ENCODE data around the gene SCAANT1. TPM values are rescaled to one million over a fixed set of nuclear protein-coding genes. Genes with fewer than 3 reads are reported as not detected.

Gene SCAANT1
- total RNA-seq, 1 donor from 2014 or later = not detected

- no peak overlapping the region for H3K4me3 ChIP-seq (ENCODE audit: low read length in 3 of 3)
- peaks cover 0 to 7% (median 3%) of the 10 kb centered on the region in 3 donors for H3K4me1 ChIP-seq (ENCODE audit: control insufficient read depth in 3 of 3, insufficient read depth in 3 of 3, low read length in 3 of 3)
- H3K27ac ChIP-seq (ENCODE audit: low read depth, low read length) = no peak overlapping the region
- no peaks in the 10 kb centered on the region for H3K9me3 ChIP-seq (ENCODE audit: control insufficient read depth in 3 of 3, low read length in 3 of 3)
- H3K9ac ChIP-seq (ENCODE audit: low read depth in 1 of 3, low read length in 3 of 3) = no peak overlapping the region
- H3K27me3 ChIP-seq (ENCODE audit: control insufficient read depth in 3 of 3, insufficient read depth in 3 of 3, low read length in 3 of 3) = no peaks in the 10 kb centered on the region
- no peaks in the 10 kb centered on the region for H3K36me3 ChIP-seq (ENCODE audit: control insufficient read depth in 3 of 3, insufficient read depth in 3 of 3, low read length in 3 of 3)
Measured at GRCh38 chr3:63878394-63879060, 33.7 kb downstream of the SCAANT1 start.

- Histone ChIP-seq H3K27ac (ENCODE audit: low read depth, low read length) (no peak overlapping the region), H3K27me3 (ENCODE audit: control insufficient read depth in 3 of 3, insufficient read depth in 3 of 3, low read length in 3 of 3) (no peaks in the 10 kb centered on the region), H3K9me3 (ENCODE audit: control insufficient read depth in 3 of 3, low read length in 3 of 3) (no peaks in the 10 kb centered on the region), H3K4me3 (ENCODE audit: low read length in 3 of 3) (no peak overlapping the region), H3K36me3 (ENCODE audit: control insufficient read depth in 3 of 3, insufficient read depth in 3 of 3, low read length in 3 of 3) (no peaks in the 10 kb centered on the region), H3K4me1 (ENCODE audit: control insufficient read depth in 3 of 3, insufficient read depth in 3 of 3, low read length in 3 of 3) (peaks cover 0 to 7% (median 3%) of the 10 kb centered on the region in 3 donors), H3K9ac (ENCODE audit: low read depth in 1 of 3, low read length in 3 of 3) (no peak overlapping the region)
Measured at GRCh38 chr3:63877737-63878393, 34.3 kb downstream of the SCAANT1 start.

GRCh38 chr3:63876260-63876659 lies 35.9 kb downstream of the SCAANT1 start:
- no peaks in the 10 kb centered on the region for H3K9me3 ChIP-seq (ENCODE audit: control insufficient read depth in 3 of 3, low read length in 3 of 3)
- no peak overlapping the region for H3K27ac ChIP-seq (ENCODE audit: low read depth, low read length)
- H3K27me3 ChIP-seq (ENCODE audit: control insufficient read depth in 3 of 3, insufficient read depth in 3 of 3, low read length in 3 of 3) = no peaks in the 10 kb centered on the region
- peaks cover 0 to 7% (median 3%) of the 10 kb centered on the region in 3 donors for H3K4me1 ChIP-seq (ENCODE audit: control insufficient read depth in 3 of 3, insufficient read depth in 3 of 3, low read length in 3 of 3)
- H3K9ac ChIP-seq (ENCODE audit: low read depth in 1 of 3, low read length in 3 of 3) = no peak overlapping the region
- H3K36me3 ChIP-seq (ENCODE audit: control insufficient read depth in 3 of 3, insufficient read depth in 3 of 3, low read length in 3 of 3) = no peaks in the 10 kb centered on the region
- no peak overlapping the region for H3K4me3 ChIP-seq (ENCODE audit: low read length in 3 of 3)

- H3K9ac ChIP-seq (ENCODE audit: low read depth in 1 of 3, low read length in 3 of 3) = no peak overlapping the region
- no peak overlapping the region for H3K4me3 ChIP-seq (ENCODE audit: low read length in 3 of 3)
- H3K9me3 ChIP-seq (ENCODE audit: control insufficient read depth in 3 of 3, low read length in 3 of 3) = no peaks in the 10 kb centered on the region
- no peaks in the 10 kb centered on the region for H3K27me3 ChIP-seq (ENCODE audit: control insufficient read depth in 3 of 3, insufficient read depth in 3 of 3, low read length in 3 of 3)
- no peak overlapping the region for H3K27ac ChIP-seq (ENCODE audit: low read depth, low read length)
- H3K4me1 ChIP-seq (ENCODE audit: control insufficient read depth in 3 of 3, insufficient read depth in 3 of 3, low read length in 3 of 3) = peaks cover 4 to 9% (median 8%) of the 10 kb centered on the region in 3 donors
- no peaks in the 10 kb centered on the region for H3K36me3 ChIP-seq (ENCODE audit: control insufficient read depth in 3 of 3, insufficient read depth in 3 of 3, low read length in 3 of 3)
Measured at GRCh38 chr3:63875510-63875909, 36.7 kb downstream of the SCAANT1 start.

- no peaks in the 10 kb centered on the region for H3K27me3 ChIP-seq (ENCODE audit: control insufficient read depth in 3 of 3, insufficient read depth in 3 of 3, low read length in 3 of 3)
- H3K36me3 ChIP-seq (ENCODE audit: control insufficient read depth in 3 of 3, insufficient read depth in 3 of 3, low read length in 3 of 3) = no peaks in the 10 kb centered on the region
- no peak overlapping the region for H3K4me3 ChIP-seq (ENCODE audit: low read length in 3 of 3)
- peaks cover 4 to 13% (median 10%) of the 10 kb centered on the region in 3 donors for H3K4me1 ChIP-seq (ENCODE audit: control insufficient read depth in 3 of 3, insufficient read depth in 3 of 3, low read length in 3 of 3)
- H3K9ac ChIP-seq (ENCODE audit: low read depth in 1 of 3, low read length in 3 of 3) = no peak overlapping the region
- H3K27ac ChIP-seq (ENCODE audit: low read depth, low read length) = no peak overlapping the region
- no peaks in the 10 kb centered on the region for H3K9me3 ChIP-seq (ENCODE audit: control insufficient read depth in 3 of 3, low read length in 3 of 3)
Measured at GRCh38 chr3:63874769-63875168, 37.4 kb downstream of the SCAANT1 start.

- H3K9ac ChIP-seq (ENCODE audit: low read depth in 1 of 3, low read length in 3 of 3) = no peak overlapping the region
- H3K27ac ChIP-seq (ENCODE audit: low read depth, low read length) = no peak overlapping the region
- H3K4me1 ChIP-seq (ENCODE audit: control insufficient read depth in 3 of 3, insufficient read depth in 3 of 3, low read length in 3 of 3) = peaks cover 4 to 13% (median 8%) of the 10 kb centered on the region in 3 donors
- no peak overlapping the region for H3K4me3 ChIP-seq (ENCODE audit: low read length in 3 of 3)
- no peaks in the 10 kb centered on the region for H3K27me3 ChIP-seq (ENCODE audit: control insufficient read depth in 3 of 3, insufficient read depth in 3 of 3, low read length in 3 of 3)
- H3K36me3 ChIP-seq (ENCODE audit: control insufficient read depth in 3 of 3, insufficient read depth in 3 of 3, low read length in 3 of 3) = no peaks in the 10 kb centered on the region
- no peaks in the 10 kb centered on the region for H3K9me3 ChIP-seq (ENCODE audit: control insufficient read depth in 3 of 3, low read length in 3 of 3)
Measured at GRCh38 chr3:63872135-63872924, 39.9 kb downstream of the SCAANT1 start.

GRCh38 chr3:63870615-63871005 lies 41.6 kb downstream of the SCAANT1 start:
- no peaks in the 10 kb centered on the region for H3K27me3 ChIP-seq (ENCODE audit: control insufficient read depth in 3 of 3, insufficient read depth in 3 of 3, low read length in 3 of 3)
- no peak overlapping the region for H3K4me3 ChIP-seq (ENCODE audit: low read length in 3 of 3)
- no peaks in the 10 kb centered on the region for H3K36me3 ChIP-seq (ENCODE audit: control insufficient read depth in 3 of 3, insufficient read depth in 3 of 3, low read length in 3 of 3)
- H3K9me3 ChIP-seq (ENCODE audit: control insufficient read depth in 3 of 3, low read length in 3 of 3) = no peaks in the 10 kb centered on the region
- peaks cover 3 to 13% (median 4%) of the 10 kb centered on the region in 3 donors for H3K4me1 ChIP-seq (ENCODE audit: control insufficient read depth in 3 of 3, insufficient read depth in 3 of 3, low read length in 3 of 3)
- no peak overlapping the region for H3K27ac ChIP-seq (ENCODE audit: low read depth, low read length)
- H3K9ac ChIP-seq (ENCODE audit: low read depth in 1 of 3, low read length in 3 of 3) = no peak overlapping the region

- no peak overlapping the region for H3K27ac ChIP-seq (ENCODE audit: low read depth, low read length)
- H3K36me3 ChIP-seq (ENCODE audit: control insufficient read depth in 3 of 3, insufficient read depth in 3 of 3, low read length in 3 of 3) = no peaks in the 10 kb centered on the region
- no peaks in the 10 kb centered on the region for H3K9me3 ChIP-seq (ENCODE audit: control insufficient read depth in 3 of 3, low read length in 3 of 3)
- H3K27me3 ChIP-seq (ENCODE audit: control insufficient read depth in 3 of 3, insufficient read depth in 3 of 3, low read length in 3 of 3) = no peaks in the 10 kb centered on the region
- no peak overlapping the region for H3K9ac ChIP-seq (ENCODE audit: low read depth in 1 of 3, low read length in 3 of 3)
- H3K4me3 ChIP-seq (ENCODE audit: low read length in 3 of 3) = no peak overlapping the region
- peaks cover 4 to 13% (median 4%) of the 10 kb centered on the region in 3 donors for H3K4me1 ChIP-seq (ENCODE audit: control insufficient read depth in 3 of 3, insufficient read depth in 3 of 3, low read length in 3 of 3)
Measured at GRCh38 chr3:63869940-63870614, 42.1 kb downstream of the SCAANT1 start.

- no peaks in the 10 kb centered on the region for H3K27me3 ChIP-seq (ENCODE audit: control insufficient read depth in 3 of 3, insufficient read depth in 3 of 3, low read length in 3 of 3)
- H3K9ac ChIP-seq (ENCODE audit: low read depth in 1 of 3, low read length in 3 of 3) = no peak overlapping the region
- no peak overlapping the region for H3K4me3 ChIP-seq (ENCODE audit: low read length in 3 of 3)
- peaks cover 15 to 18% (median 15%) of the 10 kb centered on the region in 3 donors for H3K4me1 ChIP-seq (ENCODE audit: control insufficient read depth in 3 of 3, insufficient read depth in 3 of 3, low read length in 3 of 3)
- H3K36me3 ChIP-seq (ENCODE audit: control insufficient read depth in 3 of 3, insufficient read depth in 3 of 3, low read length in 3 of 3) = no peaks in the 10 kb centered on the region
- H3K27ac ChIP-seq (ENCODE audit: low read depth, low read length) = no peak overlapping the region
- no peaks in the 10 kb centered on the region for H3K9me3 ChIP-seq (ENCODE audit: control insufficient read depth in 3 of 3, low read length in 3 of 3)
Measured at GRCh38 chr3:63867225-63867624, 45.0 kb downstream of the SCAANT1 start.

Data from skeletal muscle tissue (tissue), 4 donors.